Measurements from ENCODE around the gene GEMIN4.
"Not testable (repeated sequence)": the region's sequence is repeated elsewhere in the genome, so short reads cannot be mapped to it uniquely, and the experiment has no call there.

Gene GEMIN4

DNA sequence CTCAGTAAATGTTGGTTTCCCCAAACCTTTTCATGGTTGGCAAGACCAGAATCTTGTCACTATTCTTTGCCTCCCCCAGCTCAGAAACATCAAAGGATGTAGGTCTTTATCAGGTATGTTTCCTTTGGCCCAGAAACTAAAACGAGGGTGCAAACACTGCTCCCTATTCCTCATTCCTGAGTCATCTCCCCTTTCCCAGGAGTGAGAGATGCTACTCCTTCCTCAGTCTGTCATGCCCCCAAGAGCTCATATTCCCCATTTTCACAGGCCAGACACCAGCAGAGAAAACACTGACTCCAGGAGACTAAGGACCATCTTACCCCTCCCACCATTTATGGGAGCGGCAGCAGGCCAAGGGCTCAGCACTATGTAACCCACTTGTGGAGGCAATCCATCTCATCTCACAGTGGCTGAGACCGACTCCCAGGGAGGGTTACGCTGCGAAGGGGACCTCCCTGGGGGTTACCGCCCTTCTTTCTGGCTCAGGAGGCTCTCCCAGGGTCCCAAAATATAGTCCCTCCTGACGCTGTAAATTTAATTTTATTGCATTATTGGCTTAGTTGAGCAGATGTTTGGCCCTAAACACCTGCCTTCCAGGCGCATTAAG is 1.5 kb downstream of the GEMIN4 start (continued):
- TF ChIP-seq, protein P1, sequence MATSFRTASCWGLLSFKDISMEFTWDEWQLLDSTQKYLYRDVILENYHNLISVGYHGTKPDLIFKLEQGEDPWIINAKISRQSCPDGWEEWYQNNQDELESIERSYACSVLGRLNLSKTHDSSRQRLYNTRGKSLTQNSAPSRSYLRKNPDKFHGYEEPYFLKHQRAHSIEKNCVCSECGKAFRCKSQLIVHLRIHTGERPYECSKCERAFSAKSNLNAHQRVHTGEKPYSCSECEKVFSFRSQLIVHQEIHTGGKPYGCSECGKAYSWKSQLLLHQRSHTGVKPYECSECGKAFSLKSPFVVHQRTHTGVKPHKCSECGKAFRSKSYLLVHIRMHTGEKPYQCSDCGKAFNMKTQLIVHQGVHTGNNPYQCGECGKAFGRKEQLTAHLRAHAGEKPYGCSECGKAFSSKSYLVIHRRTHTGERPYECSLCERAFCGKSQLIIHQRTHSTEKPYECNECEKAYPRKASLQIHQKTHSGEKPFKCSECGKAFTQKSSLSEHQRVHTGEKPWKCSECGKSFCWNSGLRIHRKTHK (tag by site-specific recombination; IDR thresholded peaks at IDR 0.05) = no peak
- TF ChIP-seq ZNF600 (tag by site-specific recombination; IDR thresholded peaks at IDR 0.05) = peak; percentile 38
- no peak for TF ChIP-seq ZNF76 (tag by site-specific recombination; IDR thresholded peaks at IDR 0.05; ENCODE audit: borderline replicate concordance, low read depth)
- TF ChIP-seq ZNF16 (tag by site-specific recombination; IDR thresholded peaks at IDR 0.05; ENCODE audit: low read depth) = no peak
- TF ChIP-seq, protein P2, sequence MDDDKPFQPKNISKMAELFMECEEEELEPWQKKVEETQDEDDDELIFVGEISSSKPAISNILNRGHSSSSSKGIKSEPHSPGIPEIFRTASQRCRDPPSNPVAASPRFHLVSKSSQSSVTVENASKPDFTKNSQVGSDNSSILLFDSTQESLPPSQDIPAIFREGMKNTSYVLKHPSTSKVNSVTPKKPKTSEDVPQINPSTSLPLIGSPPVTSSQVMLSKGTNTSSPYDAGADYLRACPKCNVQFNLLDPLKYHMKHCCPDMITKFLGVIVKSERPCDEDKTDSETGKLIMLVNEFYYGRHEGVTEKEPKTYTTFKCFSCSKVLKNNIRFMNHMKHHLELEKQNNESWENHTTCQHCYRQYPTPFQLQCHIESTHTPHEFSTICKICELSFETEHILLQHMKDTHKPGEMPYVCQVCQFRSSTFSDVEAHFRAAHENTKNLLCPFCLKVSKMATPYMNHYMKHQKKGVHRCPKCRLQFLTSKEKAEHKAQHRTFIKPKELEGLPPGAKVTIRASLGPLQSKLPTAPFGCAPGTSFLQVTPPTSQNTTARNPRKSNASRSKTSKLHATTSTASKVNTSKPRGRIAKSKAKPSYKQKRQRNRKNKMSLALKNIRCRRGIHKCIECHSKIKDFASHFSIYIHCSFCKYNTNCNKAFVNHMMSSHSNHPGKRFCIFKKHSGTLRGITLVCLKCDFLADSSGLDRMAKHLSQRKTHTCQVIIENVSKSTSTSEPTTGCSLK (tag by site-specific recombination; IDR thresholded peaks at IDR 0.05) = no peak
- peak; percentile 54 for TF ChIP-seq SCRT2 (tag by site-specific recombination; IDR thresholded peaks at IDR 0.05)
- TF ChIP-seq ZNF664 (tag by site-specific recombination; IDR thresholded peaks at IDR 0.05) = peak; percentile 56; the same call in 1 of the 2 replicates
- TF ChIP-seq ZNF223 (tag by site-specific recombination; IDR thresholded peaks at IDR 0.05) = no peak
- TF ChIP-seq ZNF202 (tag by site-specific recombination; IDR thresholded peaks at IDR 0.05; ENCODE audit: borderline replicate concordance) = no peak
- TF ChIP-seq GFI1B (tag by site-specific recombination; IDR thresholded peaks at IDR 0.05) = no peak
- TF ChIP-seq ZNF473 (tag by site-specific recombination; IDR thresholded peaks at IDR 0.05) = no peak
- TF ChIP-seq, protein P3, sequence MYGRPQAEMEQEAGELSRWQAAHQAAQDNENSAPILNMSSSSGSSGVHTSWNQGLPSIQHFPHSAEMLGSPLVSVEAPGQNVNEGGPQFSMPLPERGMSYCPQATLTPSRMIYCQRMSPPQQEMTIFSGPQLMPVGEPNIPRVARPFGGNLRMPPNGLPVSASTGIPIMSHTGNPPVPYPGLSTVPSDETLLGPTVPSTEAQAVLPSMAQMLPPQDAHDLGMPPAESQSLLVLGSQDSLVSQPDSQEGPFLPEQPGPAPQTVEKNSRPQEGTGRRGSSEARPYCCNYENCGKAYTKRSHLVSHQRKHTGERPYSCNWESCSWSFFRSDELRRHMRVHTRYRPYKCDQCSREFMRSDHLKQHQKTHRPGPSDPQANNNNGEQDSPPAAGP (tag by site-specific recombination; IDR thresholded peaks at IDR 0.05) = peak; percentile 64; the same call in 1 of the 2 replicates
- no peak for TF ChIP-seq ZNF837 (tag by site-specific recombination; IDR thresholded peaks at IDR 0.05)
- TF ChIP-seq, protein P4, sequence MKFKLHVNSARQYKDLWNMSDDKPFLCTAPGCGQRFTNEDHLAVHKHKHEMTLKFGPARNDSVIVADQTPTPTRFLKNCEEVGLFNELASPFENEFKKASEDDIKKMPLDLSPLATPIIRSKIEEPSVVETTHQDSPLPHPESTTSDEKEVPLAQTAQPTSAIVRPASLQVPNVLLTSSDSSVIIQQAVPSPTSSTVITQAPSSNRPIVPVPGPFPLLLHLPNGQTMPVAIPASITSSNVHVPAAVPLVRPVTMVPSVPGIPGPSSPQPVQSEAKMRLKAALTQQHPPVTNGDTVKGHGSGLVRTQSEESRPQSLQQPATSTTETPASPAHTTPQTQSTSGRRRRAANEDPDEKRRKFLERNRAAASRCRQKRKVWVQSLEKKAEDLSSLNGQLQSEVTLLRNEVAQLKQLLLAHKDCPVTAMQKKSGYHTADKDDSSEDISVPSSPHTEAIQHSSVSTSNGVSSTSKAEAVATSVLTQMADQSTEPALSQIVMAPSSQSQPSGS (tag by site-specific recombination; IDR thresholded peaks at IDR 0.05; ENCODE audit: low read depth) = no peak
- TF ChIP-seq GLI2 (tag by site-specific recombination; IDR thresholded peaks at IDR 0.05; ENCODE audit: borderline replicate concordance, low read depth) = no peak
- TF ChIP-seq ZNF549 (tag by site-specific recombination; IDR thresholded peaks at IDR 0.05) = no peak
- TF ChIP-seq ZNF610 (tag by site-specific recombination; IDR thresholded peaks at IDR 0.05; ENCODE audit: borderline replicate concordance) = 0 out of 2 replicates have a peak, but pooled peaks have one; percentile 16
- TF ChIP-seq KLF8 (tag by site-specific recombination; IDR thresholded peaks at IDR 0.05) = no peak
- TF ChIP-seq ZSCAN23 (tag by site-specific recombination; IDR thresholded peaks at IDR 0.05) = no peak
- TF ChIP-seq, protein P5, sequence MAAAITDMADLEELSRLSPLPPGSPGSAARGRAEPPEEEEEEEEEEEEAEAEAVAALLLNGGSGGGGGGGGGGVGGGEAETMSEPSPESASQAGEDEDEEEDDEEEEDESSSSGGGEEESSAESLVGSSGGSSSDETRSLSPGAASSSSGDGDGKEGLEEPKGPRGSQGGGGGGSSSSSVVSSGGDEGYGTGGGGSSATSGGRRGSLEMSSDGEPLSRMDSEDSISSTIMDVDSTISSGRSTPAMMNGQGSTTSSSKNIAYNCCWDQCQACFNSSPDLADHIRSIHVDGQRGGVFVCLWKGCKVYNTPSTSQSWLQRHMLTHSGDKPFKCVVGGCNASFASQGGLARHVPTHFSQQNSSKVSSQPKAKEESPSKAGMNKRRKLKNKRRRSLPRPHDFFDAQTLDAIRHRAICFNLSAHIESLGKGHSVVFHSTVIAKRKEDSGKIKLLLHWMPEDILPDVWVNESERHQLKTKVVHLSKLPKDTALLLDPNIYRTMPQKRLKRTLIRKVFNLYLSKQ (tag by site-specific recombination; IDR thresholded peaks at IDR 0.05; ENCODE audit: borderline replicate concordance) = no peak
- peak; percentile 85 for TF ChIP-seq KLF1 (tag by site-specific recombination; IDR thresholded peaks at IDR 0.05)
- no peak for TF ChIP-seq ZFP69B (tag by site-specific recombination; IDR thresholded peaks at IDR 0.05)
- TF ChIP-seq, protein P6, sequence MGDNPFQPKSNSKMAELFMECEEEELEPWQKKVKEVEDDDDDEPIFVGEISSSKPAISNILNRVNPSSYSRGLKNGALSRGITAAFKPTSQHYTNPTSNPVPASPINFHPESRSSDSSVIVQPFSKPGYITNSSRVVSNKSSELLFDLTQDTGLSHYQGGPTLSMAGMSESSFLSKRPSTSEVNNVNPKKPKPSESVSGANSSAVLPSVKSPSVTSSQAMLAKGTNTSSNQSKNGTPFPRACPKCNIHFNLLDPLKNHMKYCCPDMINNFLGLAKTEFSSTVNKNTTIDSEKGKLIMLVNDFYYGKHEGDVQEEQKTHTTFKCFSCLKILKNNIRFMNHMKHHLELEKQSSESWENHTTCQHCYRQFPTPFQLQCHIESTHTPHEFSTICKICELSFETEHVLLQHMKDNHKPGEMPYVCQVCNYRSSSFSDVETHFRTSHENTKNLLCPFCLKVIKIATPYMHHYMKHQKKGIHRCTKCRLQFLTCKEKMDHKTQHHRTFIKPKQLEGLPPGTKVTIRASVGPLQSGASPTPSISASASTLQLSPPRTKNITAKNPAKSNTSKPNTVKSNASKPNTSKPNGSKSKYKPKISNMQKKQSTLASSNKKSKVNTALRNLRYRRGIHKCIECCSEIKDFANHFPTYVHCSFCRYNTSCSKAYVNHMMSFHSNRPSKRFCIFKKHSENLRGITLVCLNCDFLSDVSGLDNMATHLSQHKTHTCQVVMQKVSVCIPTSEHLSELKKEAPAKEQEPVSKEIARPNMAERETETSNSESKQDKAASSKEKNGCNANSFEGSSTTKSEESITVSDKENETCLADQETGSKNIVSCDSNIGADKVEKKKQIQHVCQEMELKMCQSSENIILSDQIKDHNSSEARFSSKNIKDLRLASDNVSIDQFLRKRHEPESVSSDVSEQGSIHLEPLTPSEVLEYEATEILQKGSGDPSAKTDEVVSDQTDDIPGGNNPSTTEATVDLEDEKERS (tag by site-specific recombination; IDR thresholded peaks at IDR 0.05) = no peak
- TF ChIP-seq ZNF623 (tag by site-specific recombination; IDR thresholded peaks at IDR 0.05) = no peak
- no peak for TF ChIP-seq ZBTB48 (tag by site-specific recombination; IDR thresholded peaks at IDR 0.05)
- TF ChIP-seq ZNF510 (tag by site-specific recombination; IDR thresholded peaks at IDR 0.05; ENCODE audit: insufficient replicate concordance) = no peak

DNA sequence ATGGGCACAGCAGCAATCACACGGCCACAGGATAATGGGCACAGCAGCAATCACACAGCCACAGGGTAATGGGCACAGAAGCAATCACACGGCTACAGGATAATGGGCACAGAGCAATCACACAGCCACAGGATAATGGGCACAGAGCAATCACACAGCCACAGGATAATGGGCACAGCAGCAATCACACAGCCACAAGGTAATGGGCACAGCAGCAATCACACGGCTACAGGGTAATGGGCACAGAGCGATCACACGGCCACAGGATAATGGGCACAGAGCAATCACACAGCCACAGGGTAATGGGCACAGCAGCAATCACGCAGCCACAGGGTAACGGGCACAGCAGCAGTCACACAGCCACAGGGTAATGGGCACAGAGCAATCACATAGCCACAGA is 2.7 kb downstream of the GEMIN4 start:
- H3K27ac ChIP-seq (ENCODE audit: extremely low read depth, low read depth, low read length); H3K4me3 ChIP-seq (ENCODE audit: low read depth, low read length); H3K9me3 ChIP-seq (ENCODE audit: control insufficient read depth, insufficient read depth, low read depth, low read length); H3K4me1 ChIP-seq (ENCODE audit: control insufficient read depth, insufficient read depth, low read length): not testable (repeated sequence)
- POLR2A ChIA-PET = interaction anchor here (0.7 to 1.3 kb wide), 3 partner anchors 14 to 237 kb away, joined by 3 to 5 read pairs (median 5); partner anchors contain the start of genes GLOD4 and MRM3
- H3K36me3 ChIP-seq (ENCODE audit: control insufficient read depth in 2 of 2, insufficient read depth in 1 of 2, low read length in 2 of 2) = peaks cover 14 to 59% of the 10 kb centered on the region in 2 experiments
- CTCF ChIA-PET = interaction anchor here (2.1 kb wide), 1 partner anchor 232 kb away, joined by 8 read pairs; no protein-coding TSS in a partner anchor
